Activated CD8-positive, alpha-beta memory T cell treated with anti-CD3 and anti-CD28 coated beads, Interleukin-2, amount 50 U/mL, for 1 hour (primary cell): Measurements from ENCODE around the gene ZNF18.

Experiments used
- DNase-seq: peaks from one replicate; pipeline ENCODE4 v3.0.0-alpha.2; 2020; ENCODE audit errors: extremely low read depth

Gene ZNF18, protein sequence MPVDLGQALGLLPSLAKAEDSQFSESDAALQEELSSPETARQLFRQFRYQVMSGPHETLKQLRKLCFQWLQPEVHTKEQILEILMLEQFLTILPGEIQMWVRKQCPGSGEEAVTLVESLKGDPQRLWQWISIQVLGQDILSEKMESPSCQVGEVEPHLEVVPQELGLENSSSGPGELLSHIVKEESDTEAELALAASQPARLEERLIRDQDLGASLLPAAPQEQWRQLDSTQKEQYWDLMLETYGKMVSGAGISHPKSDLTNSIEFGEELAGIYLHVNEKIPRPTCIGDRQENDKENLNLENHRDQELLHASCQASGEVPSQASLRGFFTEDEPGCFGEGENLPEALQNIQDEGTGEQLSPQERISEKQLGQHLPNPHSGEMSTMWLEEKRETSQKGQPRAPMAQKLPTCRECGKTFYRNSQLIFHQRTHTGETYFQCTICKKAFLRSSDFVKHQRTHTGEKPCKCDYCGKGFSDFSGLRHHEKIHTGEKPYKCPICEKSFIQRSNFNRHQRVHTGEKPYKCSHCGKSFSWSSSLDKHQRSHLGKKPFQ

DNA sequence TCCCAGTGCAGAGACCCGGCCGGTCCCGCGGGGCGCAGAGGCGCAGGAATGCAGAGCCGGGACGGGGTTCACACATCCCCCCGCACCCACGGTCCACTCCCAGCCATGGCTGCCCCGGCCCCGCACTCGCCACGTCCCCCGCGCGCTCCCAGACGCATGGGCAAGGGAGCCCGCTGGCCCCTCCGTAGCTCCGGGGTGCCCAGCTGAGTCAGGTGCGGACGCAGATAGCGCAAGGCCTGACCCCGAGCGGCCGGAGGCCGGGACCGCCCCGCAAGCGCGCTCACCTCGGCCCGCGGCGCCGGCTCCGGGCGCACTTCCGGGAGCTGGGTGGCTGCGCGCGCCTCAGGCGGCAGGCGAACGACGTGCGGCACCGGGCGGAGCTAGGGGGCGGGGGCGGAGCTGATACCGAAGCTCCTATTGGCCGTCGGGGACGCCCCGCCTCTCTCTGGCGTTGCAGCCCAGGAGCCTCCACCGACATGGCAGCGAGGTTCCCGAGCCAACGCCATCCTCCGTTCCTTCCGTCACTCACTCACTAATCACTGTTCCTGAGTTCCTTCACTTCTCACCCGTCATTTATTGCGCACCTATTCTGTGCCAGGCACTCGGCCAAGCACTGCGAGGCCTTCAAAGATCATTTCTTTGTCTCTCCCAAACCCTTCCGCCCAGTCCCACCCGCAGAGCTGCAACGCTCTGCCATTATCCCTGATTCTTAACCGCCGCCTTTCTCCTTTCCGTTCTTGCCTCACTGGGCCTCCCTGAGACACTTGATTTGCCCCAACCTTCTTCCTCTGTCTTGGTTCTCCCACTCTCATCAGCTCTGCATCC lies at the start of gene ZNF18:
Gene ZNF18, minus strand, starts transcription at position 329 of the 825 bp plus-strand sequence. CDS start 4,646 bp downstream, outside the sequence.
- DNase-seq = peak; percentile 83

DNA sequence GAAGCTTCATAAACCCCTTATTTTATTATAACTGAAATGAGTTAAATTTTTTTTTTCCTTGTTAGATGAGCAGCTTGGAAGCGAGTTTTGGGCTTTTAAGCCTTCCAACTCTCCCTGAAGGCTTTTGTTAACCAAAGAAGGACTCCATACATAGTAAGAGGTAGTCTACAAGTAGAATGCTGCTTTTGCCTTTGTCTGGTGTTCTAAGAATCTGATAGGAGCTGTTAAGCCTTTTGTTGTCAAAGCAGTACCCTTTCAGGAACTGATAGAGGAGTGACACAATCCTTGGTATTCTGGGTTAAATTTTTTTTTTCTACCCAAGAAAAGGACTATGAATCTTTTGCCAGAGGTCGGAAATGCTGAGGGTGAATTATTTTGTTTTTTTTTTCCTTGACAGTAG lies 49.5 kb upstream of the ZNF18 start:
- no peak for DNase-seq

DNA sequence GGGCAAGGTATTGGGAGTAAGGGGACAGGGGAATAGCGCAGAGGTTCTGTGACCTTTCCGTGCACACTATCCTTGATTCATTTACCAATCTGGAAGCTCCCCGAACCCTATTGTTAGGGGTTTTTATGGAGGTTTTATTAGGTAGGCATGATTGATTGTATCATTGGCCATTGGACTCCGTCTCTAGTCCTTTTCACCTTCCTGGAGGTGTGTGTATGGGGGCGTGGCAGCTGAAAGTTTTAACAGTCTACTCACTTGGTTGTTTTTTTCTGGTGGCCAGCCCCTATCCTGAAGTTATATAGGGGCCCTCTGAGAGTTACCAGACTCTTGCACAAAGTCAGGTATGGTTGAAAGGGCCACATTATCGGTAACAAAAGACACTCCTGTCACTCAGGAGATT lies 46.4 kb upstream of the ZNF18 start:
- no peak for DNase-seq

DNA sequence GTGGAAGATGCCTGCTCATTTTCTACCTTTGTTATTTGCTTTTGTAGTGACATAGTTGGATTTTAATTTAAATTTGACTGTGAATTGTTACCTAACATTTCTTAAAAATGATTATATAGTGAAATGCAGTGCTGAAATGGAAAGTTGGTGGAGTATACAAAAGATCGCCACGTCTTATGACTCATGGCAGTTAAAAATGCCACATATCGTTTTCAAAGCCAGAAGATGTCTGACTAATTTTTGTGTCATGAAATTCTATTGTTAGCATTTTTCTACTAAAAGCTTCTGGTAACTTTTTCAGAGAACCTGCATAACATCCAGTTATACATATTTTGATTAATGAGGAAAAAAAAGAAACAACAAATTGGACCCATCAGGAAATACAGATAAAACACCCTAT lies 44.0 kb upstream of the ZNF18 start:
- DNase-seq = no peak

DNA sequence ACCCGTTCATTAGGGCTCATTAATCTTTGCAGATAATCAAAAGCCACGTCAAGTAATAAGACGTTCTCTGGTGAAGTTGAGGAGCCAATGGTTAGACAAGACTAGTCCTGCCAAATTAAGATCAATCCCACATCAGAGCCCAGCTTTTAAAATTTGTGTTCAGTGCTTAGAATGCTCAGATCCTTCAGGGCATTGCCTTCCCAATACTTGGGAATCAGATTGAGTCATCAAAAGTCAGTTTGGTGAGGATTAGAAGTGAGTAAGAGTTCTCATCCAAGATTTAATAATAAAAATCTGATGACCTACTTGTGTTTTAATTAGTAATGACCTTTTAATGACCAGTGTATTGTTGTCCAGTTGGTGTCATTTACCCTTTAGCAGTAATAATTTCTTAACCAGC lies 43.2 kb upstream of the ZNF18 start:
- DNase-seq = no peak

DNA sequence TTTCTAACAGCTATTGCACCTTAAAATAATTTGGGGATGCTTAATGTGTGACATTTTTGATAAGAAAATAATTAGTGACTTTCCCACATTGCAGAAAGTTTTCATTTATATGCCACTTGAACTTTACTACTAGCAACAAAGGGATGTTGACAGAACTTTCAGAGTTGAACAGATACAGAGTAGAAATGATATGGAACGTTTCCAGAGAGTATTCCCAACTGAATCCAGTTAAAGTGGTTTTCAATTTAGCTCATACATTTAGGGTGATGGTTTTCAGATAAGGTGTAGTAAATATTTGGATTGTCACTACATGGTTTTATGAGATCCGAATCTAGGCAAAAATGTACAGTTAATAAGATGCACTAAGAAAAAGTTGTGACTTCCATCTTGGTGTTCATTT lies 40.7 kb upstream of the ZNF18 start:
- DNase-seq = no peak

DNA sequence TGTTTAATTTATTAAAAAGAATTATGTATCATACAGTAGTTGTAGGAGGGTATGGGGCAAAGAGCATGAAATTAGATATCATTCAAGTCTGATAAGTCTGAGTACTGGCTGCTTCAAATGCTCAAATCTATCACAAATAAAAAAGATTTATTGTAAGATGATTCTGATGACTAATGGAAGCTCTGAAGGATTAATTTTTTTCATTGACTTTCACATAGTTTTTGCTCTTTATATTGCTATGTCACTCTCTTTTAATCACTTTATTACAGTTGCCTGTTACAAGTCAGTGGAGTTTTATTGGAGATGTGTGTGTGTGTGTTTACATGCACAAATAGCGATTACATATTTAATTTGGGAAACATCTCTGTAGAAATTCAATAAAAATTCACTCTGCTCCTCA lies 38.4 kb upstream of the ZNF18 start:
- DNase-seq = no peak

DNA sequence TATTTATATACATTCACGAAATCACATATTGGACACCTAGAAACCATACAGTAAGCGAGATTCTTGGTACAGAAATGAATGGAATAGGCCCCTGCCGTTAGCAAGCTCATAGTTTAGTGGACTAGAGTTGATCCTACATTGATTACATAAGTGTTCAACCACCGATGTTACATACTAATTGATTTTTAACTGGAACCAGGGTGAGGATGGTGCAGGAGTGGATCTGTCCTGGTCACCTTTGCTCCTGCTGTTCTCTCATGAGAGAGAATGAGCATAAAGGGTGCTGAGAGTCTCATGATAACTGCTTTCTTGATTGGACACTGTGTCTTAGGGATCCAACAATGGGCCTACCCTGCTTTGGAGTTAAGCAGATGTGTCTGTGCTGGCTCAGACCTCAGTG lies 37.3 kb upstream of the ZNF18 start:
- DNase-seq = no peak

DNA sequence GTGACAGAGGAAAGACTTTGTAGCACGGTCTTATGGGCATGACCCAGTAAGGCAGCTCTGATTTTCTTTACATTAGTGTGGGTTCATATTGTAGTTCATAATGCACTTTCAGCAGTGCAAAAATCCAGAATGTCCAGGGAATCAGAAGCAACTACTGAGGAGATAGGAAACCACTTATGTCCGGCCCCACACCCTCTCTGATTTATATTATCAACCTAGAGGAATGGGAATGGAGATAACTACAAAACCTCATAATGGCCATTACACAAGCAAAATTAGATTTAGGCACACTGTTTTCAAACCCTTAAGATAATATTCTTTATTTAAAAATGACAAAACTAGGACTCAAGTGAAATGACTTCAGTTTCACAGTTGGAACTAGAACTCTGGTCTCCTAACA lies 31.3 kb upstream of the ZNF18 start:
- no peak for DNase-seq

DNA sequence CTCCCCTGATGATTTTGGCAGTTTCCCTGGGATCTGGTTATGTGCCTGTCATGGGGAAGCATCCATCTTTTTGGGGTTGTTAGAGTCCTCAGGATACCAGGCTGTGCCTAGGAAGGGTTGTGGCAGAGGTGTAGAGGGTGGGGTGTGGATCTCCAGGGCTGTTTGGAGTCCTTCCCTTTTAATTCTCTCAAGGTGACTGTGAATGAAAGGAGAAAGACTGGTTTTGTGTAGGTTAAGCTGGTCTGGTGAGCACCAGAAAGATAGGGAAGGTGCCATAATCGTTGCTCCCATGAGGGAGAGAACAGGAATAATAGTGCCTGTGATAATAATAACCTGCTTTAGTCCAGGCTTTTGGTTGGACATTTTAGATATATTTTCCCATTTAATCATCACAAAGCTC lies 30.4 kb upstream of the ZNF18 start:
- no peak for DNase-seq

DNA sequence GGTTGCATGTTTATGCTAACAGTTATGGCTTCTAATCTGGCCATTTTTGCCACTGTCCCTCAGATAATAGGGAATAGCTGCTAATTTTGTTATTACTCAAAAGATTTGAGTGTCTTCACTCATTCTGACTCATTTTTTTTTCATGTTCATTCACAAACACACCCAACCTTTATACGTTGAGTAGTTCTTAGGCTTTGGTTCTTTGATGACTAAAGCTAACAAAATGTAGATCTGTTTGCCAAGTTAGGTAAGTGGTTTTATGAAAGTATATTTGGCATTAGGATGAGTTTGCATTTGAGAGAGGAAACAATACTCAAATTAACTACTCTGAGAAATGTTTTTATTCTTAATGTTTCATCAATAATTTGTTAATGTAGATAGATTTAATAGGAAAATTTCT lies 27.1 kb upstream of the ZNF18 start:
- DNase-seq = no peak

DNA sequence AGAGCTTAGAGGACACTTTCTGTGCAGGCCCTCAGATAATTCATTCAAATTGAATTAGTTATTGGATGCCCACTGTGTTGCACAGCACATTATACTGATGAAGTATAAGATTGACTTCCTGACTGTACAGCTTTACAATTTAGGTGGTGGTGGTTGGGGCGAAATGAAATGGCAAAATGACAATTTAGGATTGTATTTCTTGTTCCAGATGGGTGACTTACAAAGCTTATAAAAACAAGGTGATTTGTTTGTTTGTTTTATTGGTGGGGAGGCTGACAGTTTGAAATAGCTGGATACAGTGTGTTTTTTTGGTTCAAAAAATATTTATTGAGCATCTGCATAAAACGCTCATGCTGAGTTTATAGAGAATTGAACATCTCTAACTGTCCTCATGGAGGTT lies 25.0 kb upstream of the ZNF18 start:
- DNase-seq = no peak

DNA sequence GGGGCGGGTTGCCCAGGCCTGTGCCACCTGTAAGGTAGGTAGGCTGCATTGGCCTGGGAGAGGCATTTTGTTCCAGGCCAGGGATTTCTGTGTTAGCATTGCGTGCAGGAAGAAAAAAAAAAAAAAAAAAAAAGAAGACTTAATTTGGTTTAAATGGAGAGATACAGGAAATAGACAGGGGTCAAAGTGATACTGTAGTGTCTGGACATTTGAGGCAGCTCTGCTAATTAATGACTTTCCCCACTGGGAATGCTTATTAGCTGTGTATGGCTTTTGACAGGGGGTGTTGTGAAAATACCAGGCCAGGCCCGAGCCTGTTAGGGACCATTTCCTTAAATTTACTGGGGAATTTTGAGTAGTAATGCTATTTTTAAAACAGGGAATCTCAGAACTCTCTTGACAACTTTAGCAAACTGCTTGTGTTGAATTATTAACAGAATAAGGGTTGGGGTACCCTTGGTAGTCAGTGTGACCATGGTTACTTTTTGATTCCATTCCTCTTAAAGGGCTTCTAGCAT lies 24.4 kb upstream of the ZNF18 start:
- no peak for DNase-seq

DNA sequence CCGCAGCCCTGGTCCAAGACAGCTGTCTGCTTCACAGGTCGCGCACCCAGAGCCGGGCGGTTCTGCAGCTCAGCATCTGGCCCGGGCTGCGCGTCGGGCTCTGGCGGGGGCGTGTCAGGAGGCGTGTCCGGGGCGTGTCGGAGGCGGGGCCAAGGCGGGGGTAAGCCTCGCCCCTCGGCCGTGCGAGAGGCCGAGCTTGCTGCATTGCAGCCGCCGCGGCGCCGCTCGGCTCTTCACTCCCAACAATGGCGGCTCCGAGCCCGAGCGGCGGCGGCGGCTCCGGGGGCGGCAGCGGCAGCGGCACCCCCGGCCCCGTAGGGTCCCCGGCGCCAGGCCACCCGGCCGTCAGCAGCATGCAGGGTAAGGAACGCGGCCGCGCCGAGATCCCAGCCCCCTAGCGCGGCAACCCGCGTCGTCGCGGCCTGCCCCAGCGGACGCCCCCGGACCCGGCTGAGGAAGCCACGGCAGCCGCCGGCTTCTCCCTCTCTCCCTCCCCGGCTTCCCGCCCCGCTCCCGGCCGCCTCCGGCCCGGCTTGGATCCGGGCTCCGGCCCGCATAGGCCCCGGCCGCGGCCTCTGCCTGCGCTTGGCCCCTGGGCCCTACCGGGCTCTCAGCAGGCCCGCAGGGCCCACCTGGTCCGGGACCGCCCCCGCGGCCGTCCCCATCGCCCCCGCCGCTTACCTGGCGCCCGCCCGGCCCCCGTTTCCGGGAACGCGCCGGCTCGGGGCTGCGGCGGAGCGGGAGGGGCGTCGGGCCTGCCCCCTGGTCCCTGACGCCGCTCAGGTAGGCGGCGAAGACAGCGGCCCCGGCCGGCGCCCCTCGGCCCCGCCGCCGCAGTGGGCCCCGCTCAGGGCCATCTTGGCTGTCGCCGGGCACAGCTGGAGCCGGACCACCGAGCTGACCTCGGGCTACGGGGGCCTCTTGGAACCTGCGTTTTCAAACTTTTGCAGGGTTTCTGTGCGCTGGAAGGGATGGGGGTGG lies 23.7 kb upstream of the ZNF18 start, which contains the start of gene MAP2K4:
Gene MAP2K4, plus strand, starts transcription at position 236 of the 981 bp plus-strand sequence. Its CDS starts 10 bp downstream, at position 246.
- DNase-seq = peak; percentile 66

DNA sequence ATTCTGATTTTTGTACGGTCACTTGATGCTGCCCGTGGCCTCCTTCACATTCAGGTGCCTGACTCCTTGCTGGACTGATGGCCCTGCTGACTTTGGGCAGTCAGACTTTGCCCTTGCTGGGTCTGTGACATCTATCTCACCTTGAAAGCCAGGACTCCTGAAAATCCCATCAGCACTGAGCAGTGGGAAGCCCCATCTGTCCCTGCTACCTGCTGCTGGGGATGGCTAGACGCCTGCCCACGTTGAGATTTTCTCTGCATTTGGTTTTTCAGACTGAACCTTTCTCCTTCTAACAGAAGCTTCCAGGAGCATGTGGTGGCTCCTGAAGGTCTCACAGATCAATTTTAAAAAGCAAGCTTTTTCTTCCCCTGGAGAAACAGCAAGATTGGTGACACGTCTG lies 10.2 kb upstream of the ZNF18 start:
- DNase-seq = no peak

DNA sequence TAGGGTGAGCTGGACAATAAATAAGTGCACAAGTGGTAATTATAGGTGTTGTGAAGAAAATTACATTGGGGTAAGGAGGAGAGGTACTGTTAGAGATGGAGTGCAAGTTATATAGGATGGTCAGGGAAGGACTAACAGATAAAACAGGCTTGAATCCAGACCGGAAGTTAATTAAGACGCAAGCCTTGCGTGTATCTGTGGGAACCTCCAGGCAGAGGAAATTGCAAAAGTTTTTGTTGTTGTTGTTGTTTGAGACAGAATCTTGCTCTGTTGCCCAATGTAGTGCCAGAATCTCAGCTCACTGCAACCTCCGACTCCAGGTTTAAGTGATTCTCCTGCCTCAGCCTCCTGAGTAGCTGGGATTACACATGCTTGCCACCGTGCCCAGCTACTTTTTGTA lies 2.4 kb upstream of the ZNF18 start:
- no peak for DNase-seq

DNA sequence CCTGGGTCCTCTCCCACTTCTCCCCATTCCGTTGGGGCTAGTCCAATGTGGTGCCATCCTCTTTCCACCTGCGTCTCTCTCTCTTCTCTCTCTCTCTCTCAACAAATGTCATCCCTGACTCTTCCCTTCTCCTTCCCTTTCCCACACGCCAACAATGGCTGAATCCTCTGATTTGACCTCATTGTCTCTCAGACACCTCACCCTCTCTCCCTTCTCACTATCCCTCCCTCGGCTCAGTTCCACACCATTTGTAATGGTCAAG lies 628 bp upstream of the ZNF18 start:
- no peak for DNase-seq

DNA sequence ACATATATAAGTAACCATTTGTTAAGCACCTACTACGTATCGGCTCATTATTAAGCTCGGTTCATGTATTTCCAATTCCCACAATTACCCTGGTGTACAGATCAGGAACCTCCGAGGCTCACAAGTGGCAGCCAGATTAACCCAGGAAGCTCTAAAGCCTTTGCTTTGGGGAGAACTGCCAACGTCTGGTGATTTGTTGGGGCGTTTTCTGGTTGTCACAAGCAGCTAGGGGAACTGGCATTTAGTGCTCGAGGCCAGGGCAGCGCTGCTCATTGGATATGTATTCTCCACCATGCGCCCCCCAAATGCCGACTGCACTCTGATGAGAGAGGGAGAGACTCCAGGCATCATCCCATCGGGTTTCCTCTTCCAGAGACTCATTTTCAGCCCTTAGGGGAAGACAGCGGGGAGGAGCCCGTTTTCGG lies 541 bp downstream of the ZNF18 start:
- no peak for DNase-seq

DNA sequence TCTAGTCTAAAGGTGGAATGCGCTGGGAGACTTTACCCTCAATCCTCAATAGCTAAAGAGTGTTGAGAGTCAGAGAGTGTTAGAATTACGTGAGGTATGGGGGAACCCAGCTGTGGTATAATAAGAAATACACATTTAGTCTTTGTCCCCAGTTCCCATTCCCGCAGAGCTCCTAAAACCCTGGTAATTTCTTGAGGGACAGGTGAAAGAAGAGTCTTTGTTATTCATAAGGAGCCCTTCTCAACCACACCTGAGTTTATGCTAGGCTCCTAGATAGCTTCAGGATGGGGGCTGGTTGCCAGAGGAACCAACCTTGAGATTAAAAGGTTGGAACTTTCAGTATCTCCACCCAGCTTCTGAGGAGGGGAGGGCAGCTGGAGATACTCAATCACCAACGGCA lies 5.8 kb downstream of the ZNF18 start:
- DNase-seq = no peak

DNA sequence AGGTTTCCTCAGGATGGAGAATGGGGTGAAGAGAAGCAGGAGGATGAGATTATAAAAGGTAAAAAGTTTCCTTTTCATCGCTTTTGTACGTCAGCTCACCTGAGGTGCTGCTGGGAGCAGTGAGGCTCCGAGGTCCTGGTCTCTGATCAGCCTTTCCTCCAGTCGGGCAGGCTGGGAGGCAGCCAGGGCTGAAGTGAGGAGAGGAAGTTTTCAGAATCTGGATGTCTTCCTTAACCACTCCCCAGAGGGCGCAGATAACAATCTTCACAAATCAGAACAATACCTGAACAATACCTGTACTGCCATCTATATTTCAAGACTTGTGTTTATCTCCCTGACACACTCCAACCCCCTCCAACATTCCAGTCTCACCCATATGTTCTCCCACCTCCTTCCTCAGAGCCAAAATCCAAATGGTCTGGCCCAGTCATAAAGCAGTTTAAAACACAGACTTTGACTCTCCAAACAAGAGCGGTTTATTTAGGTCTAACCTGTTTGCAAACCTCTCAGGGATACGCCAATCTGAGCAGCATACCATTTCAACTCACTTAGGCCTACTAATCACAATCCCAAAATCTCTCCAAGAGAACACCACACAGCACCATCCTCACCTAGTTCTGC lies 6.8 kb downstream of the ZNF18 start:
- DNase-seq = no peak

DNA sequence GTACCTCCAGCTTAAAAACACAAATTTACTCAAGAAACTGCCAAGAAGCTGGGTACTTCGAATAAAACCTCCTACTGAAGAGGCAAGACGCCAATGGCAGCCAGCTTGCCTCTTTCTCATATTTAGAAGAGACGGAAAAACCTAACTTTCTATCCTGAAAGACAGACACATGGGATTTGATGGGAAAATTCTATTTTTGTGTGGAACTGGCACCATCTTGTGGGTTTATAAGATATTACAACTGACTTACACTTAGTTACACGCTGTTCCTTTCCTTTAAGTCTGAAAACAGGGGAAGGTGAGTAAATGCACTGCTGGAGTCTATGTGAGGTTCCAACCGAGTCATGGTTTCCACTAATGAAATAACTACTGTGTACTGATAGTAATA lies 10.3 kb downstream of the ZNF18 start:
- no peak for DNase-seq
